Colonic mucosa (tissue), 4 donors: ENCODE measurements around the gene APOA1. TPM values are rescaled to one million over a fixed set of nuclear protein-coding genes. Genes with fewer than 3 reads are reported as not detected.

ENCODE experiments used
- DNase-seq: peaks from one replicate; pipeline ENCODE4 v3.0.0-alpha.2; 2020
- H3K27ac ChIP-seq: fragments of 200-600 bp; one replicate; pipeline ENCODE4 v1.8.0; 2021
- H3K27me3 ChIP-seq: fragments of 200-600 bp; one replicate; pipeline ENCODE4 v1.8.0; 2021
- H3K36me3 ChIP-seq: fragments of 200-600 bp; one replicate; pipeline ENCODE4 v1.8.0; 2021
- H3K4me1 ChIP-seq: fragments of 200-600 bp; one replicate; pipeline ENCODE4 v1.8.0; 2021; ENCODE audit warnings: mild to moderate bottlenecking
- H3K4me3 ChIP-seq: fragments of 200-600 bp; one replicate; pipeline ENCODE4 v1.8.0; 2021
- H3K9ac ChIP-seq, 2 donors: one replicate each; pipeline ENCODE4 v1.7.0; 2013; ENCODE audit warnings: control low read depth in 2 of 2, low read depth in 2 of 2, low read length in 2 of 2
- H3K9me3 ChIP-seq: fragments of 200-600 bp; one replicate; pipeline ENCODE4 v1.8.0; 2021
- CTCF ChIP-seq: fragments of 200-600 bp; IDR thresholded peaks from one replicate; pipeline ENCODE4 v1.8.0; 2022; ENCODE audit warnings: antibody characterized with exemption, mild to moderate bottlenecking
- intact Hi-C: fragments of 100-400 bp; cut with DNase I; formaldehyde crosslinking; loops from one replicate; pipeline ENCODE4 v1.14.1; 2022
- total RNA-seq, 2 donors: library from RNA; stranded (reverse); fragmentation: NEBNext Ultra II Directional in 1 of 2; extraction: Animal tissue kit (Norgen Biotek cat#: 25700) in 1 of 2; gene quantifications; one replicate each; pipeline ENCODE4 v1.2.1, GENCODE V29; 2021
- donor health status: healthy.
- donor health status: DM: no; HTN: no; CAD: no.
- donor health status: DM: no; HTN: no; CAD: no.

Gene APOA1
- total RNA-seq, 2 donors from 2014 or later = 0.53 to 6.6 TPM

- no peak for TF ChIP-seq CTCF
- Histone ChIP-seq H3K4me3 (no peak overlapping the region), H3K9me3 (no peaks in the 10 kb centered on the region), H3K27me3 (no peaks in the 10 kb centered on the region), H3K4me1 (no peaks in the 10 kb centered on the region), H3K27ac (no peak overlapping the region), H3K9ac (no peak overlapping the region), H3K36me3 (no peaks in the 10 kb centered on the region)
- intact Hi-C loops = loop anchor here (10.0 kb wide), 1 partner anchor 348 kb away; no protein-coding TSS in a partner anchor
- no peak for DNase-seq
Observed at GRCh38 chr11:116876656-116877055, 39.2 kb upstream of the APOA1 start.

- DNase-seq = no peak
- Histone ChIP-seq H3K4me3 (no peak overlapping the region), H3K27ac (no peak overlapping the region), H3K9me3 (no peaks in the 10 kb centered on the region), H3K36me3 (no peaks in the 10 kb centered on the region), H3K4me1 (no peaks in the 10 kb centered on the region), H3K9ac (no peak overlapping the region), H3K27me3 (no peaks in the 10 kb centered on the region)
- TF ChIP-seq CTCF = no peak
- intact Hi-C loops = loop anchor here (10.0 kb wide), 1 partner anchor 350 kb away; no protein-coding TSS in a partner anchor
Observed at GRCh38 chr11:116875194-116875593, 37.8 kb upstream of the APOA1 start.

GRCh38 chr11:116874251-116874650, 36.8 kb upstream of the APOA1 start:
- no peaks in the 10 kb centered on the region for H3K9me3 ChIP-seq
- TF ChIP-seq CTCF = no peak
- H3K27ac ChIP-seq = no peak overlapping the region
- H3K36me3 ChIP-seq = peaks cover 3% of the 10 kb centered on the region
- no peaks in the 10 kb centered on the region for H3K4me1 ChIP-seq
- no peaks in the 10 kb centered on the region for H3K27me3 ChIP-seq
- no peak for DNase-seq
- H3K4me3 ChIP-seq = no peak overlapping the region
- H3K9ac ChIP-seq = no peak overlapping the region
- intact Hi-C loops = loop anchor here (10.0 kb wide), 1 partner anchor 351 kb away; no protein-coding TSS in a partner anchor

- Histone ChIP-seq H3K9me3 (no peaks in the 10 kb centered on the region), H3K36me3 (peaks cover 3% of the 10 kb centered on the region), H3K27me3 (no peaks in the 10 kb centered on the region), H3K27ac (no peak overlapping the region), H3K4me3 (no peak overlapping the region), H3K4me1 (no peaks in the 10 kb centered on the region), H3K9ac (no peak overlapping the region)
- no peak for DNase-seq
- no peak for TF ChIP-seq CTCF
- intact Hi-C loops = loop anchor here (10.0 kb wide), 1 partner anchor 351 kb away; no protein-coding TSS in a partner anchor
Observed at GRCh38 chr11:116873381-116873780, 36.0 kb upstream of the APOA1 start.

GRCh38 chr11:116871248-116871647, 33.8 kb upstream of the APOA1 start:
- H3K9me3 ChIP-seq = no peaks in the 10 kb centered on the region
- no peaks in the 10 kb centered on the region for H3K27me3 ChIP-seq
- H3K9ac ChIP-seq = no peak overlapping the region
- no peak for TF ChIP-seq CTCF
- H3K27ac ChIP-seq = no peak overlapping the region
- no peaks in the 10 kb centered on the region for H3K4me1 ChIP-seq
- H3K36me3 ChIP-seq = peaks cover 8% of the 10 kb centered on the region
- intact Hi-C loops = loop anchor here (10.0 kb wide), 1 partner anchor 354 kb away; no protein-coding TSS in a partner anchor
- no peak overlapping the region for H3K4me3 ChIP-seq
- no peak for DNase-seq
